ENCODE results near the gene COL12A1.

DNA sequence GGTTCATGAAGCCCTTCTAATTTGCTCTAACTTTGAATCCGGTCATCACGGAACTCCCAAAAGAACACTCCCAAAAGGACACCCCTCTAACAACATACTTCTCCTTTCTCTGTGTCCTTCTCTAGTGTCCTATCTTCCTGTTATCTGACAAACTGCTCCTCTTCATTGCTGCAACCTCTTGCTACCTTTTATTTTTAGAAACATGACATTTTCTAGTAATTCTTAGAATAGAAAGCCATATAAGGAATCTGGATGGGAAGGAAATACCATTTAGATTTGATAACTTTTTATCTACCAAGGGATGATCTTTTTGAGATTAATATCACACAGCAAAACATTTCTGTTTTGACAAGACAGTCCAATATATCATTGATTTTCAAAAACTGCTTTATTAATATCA is 63.1 kb downstream of the COL12A1 start:
- TF ChIP-seq, protein P1, sequence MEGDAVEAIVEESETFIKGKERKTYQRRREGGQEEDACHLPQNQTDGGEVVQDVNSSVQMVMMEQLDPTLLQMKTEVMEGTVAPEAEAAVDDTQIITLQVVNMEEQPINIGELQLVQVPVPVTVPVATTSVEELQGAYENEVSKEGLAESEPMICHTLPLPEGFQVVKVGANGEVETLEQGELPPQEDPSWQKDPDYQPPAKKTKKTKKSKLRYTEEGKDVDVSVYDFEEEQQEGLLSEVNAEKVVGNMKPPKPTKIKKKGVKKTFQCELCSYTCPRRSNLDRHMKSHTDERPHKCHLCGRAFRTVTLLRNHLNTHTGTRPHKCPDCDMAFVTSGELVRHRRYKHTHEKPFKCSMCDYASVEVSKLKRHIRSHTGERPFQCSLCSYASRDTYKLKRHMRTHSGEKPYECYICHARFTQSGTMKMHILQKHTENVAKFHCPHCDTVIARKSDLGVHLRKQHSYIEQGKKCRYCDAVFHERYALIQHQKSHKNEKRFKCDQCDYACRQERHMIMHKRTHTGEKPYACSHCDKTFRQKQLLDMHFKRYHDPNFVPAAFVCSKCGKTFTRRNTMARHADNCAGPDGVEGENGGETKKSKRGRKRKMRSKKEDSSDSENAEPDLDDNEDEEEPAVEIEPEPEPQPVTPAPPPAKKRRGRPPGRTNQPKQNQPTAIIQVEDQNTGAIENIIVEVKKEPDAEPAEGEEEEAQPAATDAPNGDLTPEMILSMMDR (IDR thresholded peaks at IDR 0.05 in 4 of 5, conservative IDR thresholded peaks at IDR 0.05 in 1 of 5) = no peak
- TF ChIP-seq POLR2A (IDR thresholded peaks at IDR 0.05) = no peak

All from gastrocnemius medialis (tissue), 4 donors.